Mammary epithelial cell (primary cell): ENCODE data around the gene ASB13.

Experiments
- EZH2 ChIP-seq: IDR thresholded peaks from 2 replicates; pipeline ENCODE4 v1.6.1; 2012; ENCODE audit warnings: low read length, inconsistent platforms, borderline replicate concordance
- TF ChIP-seq, protein P1 (sequence below), 2 donors: IDR thresholded peaks in 1 of 2; conservative IDR thresholded peaks in 1 of 2; 2 replicates each; pipeline ENCODE4 v1.5.1; 2011 to 2012; ENCODE audit warnings: inconsistent platforms in 2 of 2, low read length in 2 of 2, mild to moderate bottlenecking in 2 of 2, control low read depth in 1 of 2, low read depth in 1 of 2; ENCODE audit not compliant: insufficient read depth in 1 of 2; ENCODE audit errors: extremely low read depth in 1 of 2

DNA sequence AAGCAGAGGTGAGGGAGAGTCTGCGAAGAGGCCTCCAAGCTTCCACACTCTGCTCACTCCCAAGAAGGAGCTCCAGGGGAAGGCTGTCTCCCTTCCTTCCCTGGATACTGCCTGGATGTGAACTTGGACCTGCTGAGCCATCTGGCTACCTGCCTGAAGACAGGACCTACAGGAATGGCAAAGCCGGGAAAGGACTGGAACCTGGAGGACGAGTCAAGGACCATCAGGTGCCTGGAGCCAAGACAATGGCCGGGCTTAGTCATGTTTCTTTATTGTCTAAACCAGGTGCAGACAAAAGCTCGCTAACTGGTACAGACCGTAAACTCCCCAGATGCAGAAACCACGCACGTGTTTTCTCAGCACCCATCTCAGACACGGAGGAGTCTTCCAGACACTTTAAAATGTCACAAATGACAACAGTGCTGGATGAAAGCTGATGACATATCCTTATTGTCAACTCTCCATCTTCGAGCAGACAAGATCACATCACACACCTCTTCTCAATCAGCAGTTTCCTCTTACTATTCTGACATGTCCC is 12.1 kb downstream of the ASB13 start:
- TF ChIP-seq, protein P1, sequence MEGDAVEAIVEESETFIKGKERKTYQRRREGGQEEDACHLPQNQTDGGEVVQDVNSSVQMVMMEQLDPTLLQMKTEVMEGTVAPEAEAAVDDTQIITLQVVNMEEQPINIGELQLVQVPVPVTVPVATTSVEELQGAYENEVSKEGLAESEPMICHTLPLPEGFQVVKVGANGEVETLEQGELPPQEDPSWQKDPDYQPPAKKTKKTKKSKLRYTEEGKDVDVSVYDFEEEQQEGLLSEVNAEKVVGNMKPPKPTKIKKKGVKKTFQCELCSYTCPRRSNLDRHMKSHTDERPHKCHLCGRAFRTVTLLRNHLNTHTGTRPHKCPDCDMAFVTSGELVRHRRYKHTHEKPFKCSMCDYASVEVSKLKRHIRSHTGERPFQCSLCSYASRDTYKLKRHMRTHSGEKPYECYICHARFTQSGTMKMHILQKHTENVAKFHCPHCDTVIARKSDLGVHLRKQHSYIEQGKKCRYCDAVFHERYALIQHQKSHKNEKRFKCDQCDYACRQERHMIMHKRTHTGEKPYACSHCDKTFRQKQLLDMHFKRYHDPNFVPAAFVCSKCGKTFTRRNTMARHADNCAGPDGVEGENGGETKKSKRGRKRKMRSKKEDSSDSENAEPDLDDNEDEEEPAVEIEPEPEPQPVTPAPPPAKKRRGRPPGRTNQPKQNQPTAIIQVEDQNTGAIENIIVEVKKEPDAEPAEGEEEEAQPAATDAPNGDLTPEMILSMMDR (conservative IDR thresholded peaks at IDR 0.05 in 1 of 2, IDR thresholded peaks at IDR 0.05 in 1 of 2; ENCODE audit: extremely low read depth in 1 of 2, insufficient read depth in 1 of 2, low read depth in 1 of 2, low read length in 2 of 2) = no peak
- no peak for TF ChIP-seq EZH2
